Parathyroid adenoma (tissue), 2 donors: ENCODE results near the gene PIRT.

Experiments used
- H2AFZ ChIP-seq: fragments of 300-600 bp; sonication (generic); one replicate; pipeline ENCODE4 v1.7.0; 2017; ENCODE audit warnings: antibody characterized with exemption, mild to moderate bottlenecking
- H3K27ac ChIP-seq: fragments of 300-600 bp; sonication (generic); one replicate; pipeline ENCODE4 v1.7.0; 2017
- H3K27me3 ChIP-seq: fragments of 300-600 bp; sonication (generic); one replicate; pipeline ENCODE4 v1.7.0; 2017; ENCODE audit warnings: low read length; ENCODE audit not compliant: control insufficient read depth, insufficient read depth
- H3K36me3 ChIP-seq: fragments of 300-600 bp; sonication (generic); one replicate; pipeline ENCODE4 v1.7.0; 2017; ENCODE audit warnings: low read length; ENCODE audit not compliant: control insufficient read depth, insufficient read depth
- H3K4me1 ChIP-seq: fragments of 300-600 bp; sonication (generic); one replicate; pipeline ENCODE4 v1.7.0; 2017; ENCODE audit warnings: control low read depth
- H3K4me2 ChIP-seq: fragments of 300-600 bp; sonication (generic); one replicate; pipeline ENCODE4 v1.7.0; 2017; ENCODE audit warnings: low read length
- H3K4me3 ChIP-seq: fragments of 300-600 bp; sonication (generic); one replicate; pipeline ENCODE4 v1.7.0; 2017; ENCODE audit warnings: low read depth, low read length
- H3K79me2 ChIP-seq: fragments of 300-600 bp; sonication (generic); one replicate; pipeline ENCODE4 v1.7.0; 2017; ENCODE audit warnings: control low read depth
- H3K9ac ChIP-seq: fragments of 300-600 bp; sonication (generic); one replicate; pipeline ENCODE4 v1.7.0; 2017; ENCODE audit warnings: mild to moderate bottlenecking
- H3K9me3 ChIP-seq: fragments of 300-600 bp; sonication (generic); one replicate; pipeline ENCODE4 v1.7.0; 2017; ENCODE audit warnings: low read length; ENCODE audit not compliant: control insufficient read depth
- CTCF ChIP-seq: fragments of 300-600 bp; sonication (generic); IDR thresholded peaks from one replicate; pipeline ENCODE4 v1.7.0; 2017; ENCODE audit warnings: antibody characterized with exemption, mild to moderate bottlenecking
- donor health status: primary hyperparathyroidism.

The PIRT gene

GRCh38 chr17:10809605-10810004 lies 28.3 kb downstream of the PIRT start:
- Histone ChIP-seq H3K9ac (no peak overlapping the region), H3K4me3 (no peak overlapping the region), H3K27ac (no peak overlapping the region), H3K36me3 (no peaks in the 10 kb centered on the region), H3K4me2 (no peak overlapping the region), H3K27me3 (no peaks in the 10 kb centered on the region), H3K9me3 (no peaks in the 10 kb centered on the region), H2AFZ (no peak overlapping the region), H3K79me2 (no peaks in the 10 kb centered on the region), H3K4me1 (no peaks in the 10 kb centered on the region)
- TF ChIP-seq CTCF, result no peak

GRCh38 chr17:10807704-10808128 lies 30.2 kb downstream of the PIRT start:
- H3K36me3 ChIP-seq, result no peaks in the 10 kb centered on the region

GRCh38 chr17:10806545-10807262 lies 31.2 kb downstream of the PIRT start:
- H3K79me2 ChIP-seq, result no peaks in the 10 kb centered on the region
- H3K4me2 ChIP-seq, result no peak overlapping the region
- H2AFZ ChIP-seq, result no peak overlapping the region
- H3K36me3 ChIP-seq, result no peaks in the 10 kb centered on the region
- no peaks in the 10 kb centered on the region for H3K9me3 ChIP-seq
- no peak overlapping the region for H3K9ac ChIP-seq
- H3K4me1 ChIP-seq, result no peaks in the 10 kb centered on the region
- H3K27me3 ChIP-seq, result no peaks in the 10 kb centered on the region
- TF ChIP-seq CTCF, result no peak
- H3K4me3 ChIP-seq, result no peak overlapping the region
- H3K27ac ChIP-seq, result no peak overlapping the region

More at GRCh38 chr17:10807704-10808128, 30.2 kb downstream of the PIRT start:
- Histone ChIP-seq H3K4me1 (no peaks in the 10 kb centered on the region), H3K4me3 (no peak overlapping the region), H3K27ac (no peak overlapping the region), H3K4me2 (no peak overlapping the region), H2AFZ (no peak overlapping the region), H3K27me3 (no peaks in the 10 kb centered on the region), H3K9ac (no peak overlapping the region), H3K79me2 (no peaks in the 10 kb centered on the region), H3K9me3 (no peaks in the 10 kb centered on the region)
- no peak for TF ChIP-seq CTCF

- no peak overlapping the region for H3K4me2 ChIP-seq
- no peak for TF ChIP-seq CTCF
- H3K4me1 ChIP-seq, result no peaks in the 10 kb centered on the region
- H3K4me3 ChIP-seq, result no peak overlapping the region
- no peak overlapping the region for H3K9ac ChIP-seq
- no peaks in the 10 kb centered on the region for H3K79me2 ChIP-seq
- H3K27ac ChIP-seq, result no peak overlapping the region
- no peak overlapping the region for H2AFZ ChIP-seq
- H3K27me3 ChIP-seq, result no peaks in the 10 kb centered on the region
- H3K9me3 ChIP-seq, result no peaks in the 10 kb centered on the region
- no peaks in the 10 kb centered on the region for H3K36me3 ChIP-seq
These were observed 32.0 kb downstream of the PIRT start for GRCh38 chr17:10805911-10806310.

GRCh38 chr17:10804546-10804945 lies 33.3 kb downstream of the PIRT start:
- no peaks in the 10 kb centered on the region for H3K79me2 ChIP-seq
- H3K27me3 ChIP-seq, result no peaks in the 10 kb centered on the region
- H3K9ac ChIP-seq, result no peak overlapping the region
- H2AFZ ChIP-seq, result no peak overlapping the region
- H3K36me3 ChIP-seq, result no peaks in the 10 kb centered on the region
- H3K27ac ChIP-seq, result no peak overlapping the region
- TF ChIP-seq CTCF, result no peak
- no peaks in the 10 kb centered on the region for H3K4me1 ChIP-seq
- H3K4me3 ChIP-seq, result no peak overlapping the region
- H3K9me3 ChIP-seq, result no peaks in the 10 kb centered on the region
- no peak overlapping the region for H3K4me2 ChIP-seq
